ENCODE results near the gene TGFBR3L.

Gene TGFBR3L

DNA sequence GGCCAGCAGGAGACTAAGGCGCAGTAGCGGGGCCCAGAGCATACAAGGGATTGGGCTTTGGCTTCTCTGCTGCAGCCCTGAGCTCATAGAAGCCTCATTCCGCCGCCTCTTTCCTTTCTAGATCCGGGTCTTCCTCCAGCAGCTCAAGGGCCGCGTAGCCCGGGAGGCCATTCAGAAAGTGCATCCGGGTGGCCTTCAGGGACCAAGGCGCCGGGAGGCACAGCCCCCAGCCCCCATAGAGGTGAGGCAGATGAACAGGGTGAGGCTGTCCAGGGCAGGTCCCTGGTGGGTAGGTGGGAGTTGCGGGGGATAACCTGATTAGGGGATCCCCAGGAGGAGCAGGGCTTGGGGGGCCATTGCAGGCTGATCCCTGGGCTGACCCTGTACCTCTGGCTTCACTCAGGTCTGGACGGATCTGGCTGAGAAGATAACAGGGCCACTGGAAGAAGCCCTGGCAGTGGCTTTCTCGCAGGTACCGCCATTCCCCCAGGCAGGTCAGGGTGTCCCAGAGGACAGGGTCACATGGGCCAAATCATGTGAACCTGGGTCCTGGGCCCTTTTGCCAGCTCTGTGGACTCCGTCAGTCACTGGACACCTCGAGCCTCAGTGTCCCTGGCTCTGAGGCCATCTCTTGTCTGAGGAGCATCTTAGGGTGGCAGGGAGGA, 6.8 kb downstream of the TGFBR3L start:
- Histone ChIP-seq H3K4me3 (ENCODE audit: low read depth in 1 of 5, low read length in 5 of 5) (peak overlapping the region; percentile 71 to 94 (median 83)), H3K4me1 (ENCODE audit: control insufficient read depth in 5 of 5, insufficient read depth in 5 of 5, low read length in 5 of 5) (peaks cover 11 to 57% (median 44%) of the 10 kb centered on the region in 5 donors), H3K27me3 (ENCODE audit: control insufficient read depth in 5 of 5, insufficient read depth in 4 of 5, low read length in 5 of 5) (peaks cover 8 to 22% (median 15%) of the 10 kb centered on the region in 5 donors), H3K36me3 (ENCODE audit: control insufficient read depth in 5 of 5, insufficient read depth in 5 of 5, low read length in 5 of 5) (peaks cover 0 to 15% (median 12%) of the 10 kb centered on the region in 5 donors), H3K9me3 (ENCODE audit: control insufficient read depth in 5 of 5, low read length in 5 of 5) (no peaks in the 10 kb centered on the region), H3K9ac (ENCODE audit: low read length in 5 of 5) (peak overlapping the region; percentile 33 to 83 (median 70)), H3K27ac (ENCODE audit: low read depth, low read length) (peak overlapping the region; percentile 60)

DNA sequence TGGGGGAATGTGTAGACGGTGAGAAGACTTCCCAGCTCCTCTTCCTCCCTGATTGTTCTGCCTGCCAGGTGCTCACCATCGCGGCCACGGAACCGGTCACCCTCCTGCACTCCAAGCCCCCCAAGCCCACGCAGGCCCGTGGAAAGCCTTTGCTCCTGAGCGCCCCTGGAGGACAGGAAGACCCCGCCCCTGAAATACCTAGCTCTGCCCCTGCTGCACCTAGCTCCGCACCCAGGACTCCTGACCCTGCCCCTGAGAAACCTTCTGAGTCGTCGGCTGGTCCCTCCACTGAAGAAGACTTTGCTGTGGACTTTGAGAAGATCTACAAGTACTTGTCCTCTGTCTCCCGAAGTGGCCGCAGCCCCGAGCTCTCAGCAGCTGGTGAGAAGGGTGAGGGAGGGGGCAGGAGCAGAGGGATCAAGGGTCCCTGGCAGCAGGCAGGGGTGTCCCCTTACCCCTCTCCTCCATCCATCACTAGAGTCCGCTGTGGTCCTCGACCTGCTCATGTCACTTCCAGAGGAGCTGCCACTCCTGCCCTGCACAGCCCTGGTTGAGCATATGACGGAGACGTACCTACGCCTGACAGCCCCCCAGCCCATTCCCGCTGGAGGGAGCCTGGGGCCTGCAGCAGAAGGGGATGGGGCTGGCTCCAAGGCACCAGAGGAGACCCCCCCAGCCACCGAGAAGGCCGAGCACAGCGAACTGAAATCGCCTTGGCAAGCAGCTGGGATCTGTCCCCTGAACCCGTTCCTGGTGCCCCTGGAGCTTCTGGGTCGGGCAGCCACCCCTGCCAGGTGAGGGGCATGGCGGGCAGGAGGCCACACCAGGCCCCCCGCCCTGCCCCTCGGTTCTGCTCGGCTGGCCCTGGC, 7.6 kb downstream of the TGFBR3L start:
- peaks cover 0 to 19% (median 12%) of the 10 kb centered on the region in 5 donors for H3K36me3 ChIP-seq (ENCODE audit: control insufficient read depth in 5 of 5, insufficient read depth in 5 of 5, low read length in 5 of 5)
- peaks cover 11 to 59% (median 45%) of the 10 kb centered on the region in 5 donors for H3K4me1 ChIP-seq (ENCODE audit: control insufficient read depth in 5 of 5, insufficient read depth in 5 of 5, low read length in 5 of 5)
- peak overlapping the region in 2 of 5 donors; percentile 79 to 83 for H3K9ac ChIP-seq (ENCODE audit: low read length in 5 of 5)
- no peaks in the 10 kb centered on the region for H3K9me3 ChIP-seq (ENCODE audit: control insufficient read depth in 5 of 5, low read length in 5 of 5)
- H3K4me3 ChIP-seq (ENCODE audit: low read depth in 1 of 5, low read length in 5 of 5): peak overlapping the region in 4 of 5 donors; percentile 71 to 94 (median 81)
- no peak overlapping the region for H3K27ac ChIP-seq (ENCODE audit: low read depth, low read length)
- peaks cover 4 to 18% (median 12%) of the 10 kb centered on the region in 5 donors for H3K27me3 ChIP-seq (ENCODE audit: control insufficient read depth in 5 of 5, insufficient read depth in 4 of 5, low read length in 5 of 5)

DNA sequence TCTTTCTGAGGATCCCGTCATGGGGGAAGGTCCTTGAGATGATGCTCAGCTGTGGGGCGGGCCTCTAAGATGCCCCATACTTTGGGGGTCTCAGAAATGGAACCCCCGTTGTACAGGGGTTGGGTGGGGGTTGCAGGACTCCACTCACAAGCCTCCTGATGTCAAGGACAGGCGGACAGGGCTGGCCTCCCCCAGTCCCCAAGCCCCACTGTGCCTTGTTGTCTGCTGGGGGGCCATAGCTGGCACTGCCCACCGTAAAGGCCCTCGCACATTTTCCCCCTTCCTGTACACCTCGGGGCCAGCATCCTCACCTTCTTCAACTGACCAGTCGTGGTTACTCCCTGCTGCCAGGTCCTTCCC, 8.2 kb downstream of the TGFBR3L start:
- Histone ChIP-seq H3K36me3 (ENCODE audit: control insufficient read depth in 5 of 5, insufficient read depth in 5 of 5, low read length in 5 of 5) (peaks cover 0 to 19% (median 12%) of the 10 kb centered on the region in 5 donors), H3K4me3 (ENCODE audit: low read depth in 1 of 5, low read length in 5 of 5) (no peak overlapping the region), H3K4me1 (ENCODE audit: control insufficient read depth in 5 of 5, insufficient read depth in 5 of 5, low read length in 5 of 5) (peaks cover 11 to 59% (median 45%) of the 10 kb centered on the region in 5 donors), H3K9me3 (ENCODE audit: control insufficient read depth in 5 of 5, low read length in 5 of 5) (no peaks in the 10 kb centered on the region), H3K27me3 (ENCODE audit: control insufficient read depth in 5 of 5, insufficient read depth in 4 of 5, low read length in 5 of 5) (peaks cover 0 to 12% (median 9%) of the 10 kb centered on the region in 5 donors), H3K9ac (ENCODE audit: low read length in 5 of 5) (no peak overlapping the region), H3K27ac (ENCODE audit: low read depth, low read length) (no peak overlapping the region)

DNA sequence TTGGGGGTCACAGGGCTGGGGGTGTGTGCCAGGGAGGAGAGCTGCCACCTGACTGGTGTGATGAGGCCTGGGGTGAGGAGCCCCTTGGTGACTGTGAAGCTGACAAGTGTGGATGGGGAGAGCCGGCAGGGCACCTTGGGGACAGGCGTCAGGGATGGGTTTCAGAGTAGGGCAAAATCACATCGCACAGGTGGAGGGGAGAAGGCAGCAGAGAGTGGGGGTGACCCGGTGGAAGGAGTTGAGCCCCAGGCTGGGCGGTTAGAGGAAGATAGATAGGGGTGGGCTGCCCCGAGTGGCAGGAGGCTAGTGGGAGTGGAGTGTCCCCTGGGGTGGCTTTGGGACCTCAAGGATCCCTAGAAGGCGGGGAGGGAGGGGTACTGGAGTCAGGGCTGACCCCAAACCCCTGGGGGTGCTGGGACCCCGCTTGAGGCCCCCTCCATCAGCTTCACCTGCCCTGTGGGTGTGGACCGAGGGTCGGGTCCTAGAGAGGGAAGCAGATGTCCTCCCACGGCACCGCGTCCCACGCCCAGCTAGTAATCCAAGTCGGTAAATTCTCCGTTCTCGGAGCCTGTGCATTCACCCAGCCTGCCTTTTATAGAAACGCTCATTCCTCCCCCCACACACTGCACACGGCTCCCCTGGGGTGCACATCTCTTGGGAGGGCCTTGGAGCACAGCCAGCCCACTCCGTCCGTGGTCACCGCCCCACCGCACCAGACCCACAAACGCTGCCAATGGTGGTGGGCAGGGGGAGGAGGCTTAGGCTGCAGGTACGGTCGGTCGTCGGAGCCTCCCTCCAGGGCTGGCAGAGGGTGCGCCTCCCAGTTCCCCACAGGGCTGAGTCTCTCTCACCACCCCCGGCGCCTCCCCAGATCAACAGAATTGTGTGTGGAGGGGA, 8.9 kb downstream of the TGFBR3L start:
- Histone ChIP-seq H3K36me3 (ENCODE audit: control insufficient read depth in 5 of 5, insufficient read depth in 5 of 5, low read length in 5 of 5) (peaks cover 0 to 19% (median 12%) of the 10 kb centered on the region in 5 donors), H3K4me3 (ENCODE audit: low read depth in 1 of 5, low read length in 5 of 5) (no peak overlapping the region), H3K4me1 (ENCODE audit: control insufficient read depth in 5 of 5, insufficient read depth in 5 of 5, low read length in 5 of 5) (peaks cover 11 to 64% (median 50%) of the 10 kb centered on the region in 5 donors), H3K27ac (ENCODE audit: low read depth, low read length) (no peak overlapping the region), H3K9ac (ENCODE audit: low read length in 5 of 5) (no peak overlapping the region), H3K9me3 (ENCODE audit: control insufficient read depth in 5 of 5, low read length in 5 of 5) (no peaks in the 10 kb centered on the region), H3K27me3 (ENCODE audit: control insufficient read depth in 5 of 5, insufficient read depth in 4 of 5, low read length in 5 of 5) (peaks cover 0 to 6% (median 6%) of the 10 kb centered on the region in 5 donors)

DNA sequence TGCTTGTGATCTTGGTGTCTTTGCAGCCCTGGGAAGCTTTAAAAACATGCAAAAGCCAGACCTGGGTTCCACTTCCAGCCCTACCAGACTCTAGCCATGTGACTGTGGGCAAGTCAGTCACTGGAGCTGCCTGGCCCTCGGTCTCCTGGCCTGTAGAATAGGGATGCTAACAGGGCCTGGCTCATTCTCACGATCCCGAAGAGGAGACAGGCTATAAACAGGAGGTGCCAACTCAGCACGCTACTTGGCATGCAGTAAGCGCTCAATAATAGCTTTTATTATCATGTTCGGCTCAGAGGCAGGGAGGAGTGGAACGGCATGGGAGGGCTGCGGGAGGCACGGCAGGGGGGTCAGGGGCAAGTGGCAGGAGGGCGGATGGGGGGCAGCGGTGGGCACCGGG, 9.6 kb downstream of the TGFBR3L start:
- Histone ChIP-seq H3K4me1 (ENCODE audit: control insufficient read depth in 5 of 5, insufficient read depth in 5 of 5, low read length in 5 of 5) (peaks cover 14 to 67% (median 53%) of the 10 kb centered on the region in 5 donors), H3K9me3 (ENCODE audit: control insufficient read depth in 5 of 5, low read length in 5 of 5) (no peaks in the 10 kb centered on the region), H3K9ac (ENCODE audit: low read length in 5 of 5) (no peak overlapping the region), H3K27me3 (ENCODE audit: control insufficient read depth in 5 of 5, insufficient read depth in 4 of 5, low read length in 5 of 5) (no peaks in the 10 kb centered on the region), H3K36me3 (ENCODE audit: control insufficient read depth in 5 of 5, insufficient read depth in 5 of 5, low read length in 5 of 5) (peaks cover 0 to 19% (median 12%) of the 10 kb centered on the region in 5 donors), H3K27ac (ENCODE audit: low read depth, low read length) (no peak overlapping the region), H3K4me3 (ENCODE audit: low read depth in 1 of 5, low read length in 5 of 5) (no peak overlapping the region)

DNA sequence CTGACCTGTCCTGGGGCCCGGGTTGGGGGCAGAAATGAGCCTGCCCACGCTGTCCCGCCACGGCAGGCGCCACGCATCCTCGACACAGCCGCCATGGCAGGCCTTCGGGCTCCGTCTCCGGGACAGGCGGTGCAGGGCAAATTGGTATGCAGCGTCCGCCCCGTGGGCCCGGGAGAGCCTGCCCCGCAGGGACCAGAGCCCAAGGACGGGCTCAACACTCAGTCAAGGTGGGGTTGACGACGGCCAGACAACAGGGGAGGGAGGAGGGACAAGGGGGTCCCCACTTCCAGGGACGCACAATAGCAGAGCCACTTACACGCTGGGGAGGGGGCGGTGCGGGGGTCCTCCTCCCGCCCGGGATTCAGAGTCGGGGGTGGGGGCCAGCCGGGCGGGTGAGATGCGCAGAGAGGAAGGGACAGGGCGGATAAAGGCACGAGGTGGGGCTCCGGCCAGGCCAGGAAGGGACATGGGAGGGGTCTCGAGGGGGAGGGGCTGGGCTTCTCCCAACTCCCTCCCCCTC, 10.1 kb downstream of the TGFBR3L start:
- Histone ChIP-seq H3K4me3 (ENCODE audit: low read depth in 1 of 5, low read length in 5 of 5) (peak overlapping the region in 1 of 5 donors; percentile 59), H3K36me3 (ENCODE audit: control insufficient read depth in 5 of 5, insufficient read depth in 5 of 5, low read length in 5 of 5) (peaks cover 0 to 19% (median 12%) of the 10 kb centered on the region in 5 donors), H3K9ac (ENCODE audit: low read length in 5 of 5) (no peak overlapping the region), H3K27me3 (ENCODE audit: control insufficient read depth in 5 of 5, insufficient read depth in 4 of 5, low read length in 5 of 5) (no peaks in the 10 kb centered on the region), H3K27ac (ENCODE audit: low read depth, low read length) (no peak overlapping the region), H3K9me3 (ENCODE audit: control insufficient read depth in 5 of 5, low read length in 5 of 5) (no peaks in the 10 kb centered on the region), H3K4me1 (ENCODE audit: control insufficient read depth in 5 of 5, insufficient read depth in 5 of 5, low read length in 5 of 5) (peaks cover 14 to 66% (median 50%) of the 10 kb centered on the region in 5 donors)

DNA sequence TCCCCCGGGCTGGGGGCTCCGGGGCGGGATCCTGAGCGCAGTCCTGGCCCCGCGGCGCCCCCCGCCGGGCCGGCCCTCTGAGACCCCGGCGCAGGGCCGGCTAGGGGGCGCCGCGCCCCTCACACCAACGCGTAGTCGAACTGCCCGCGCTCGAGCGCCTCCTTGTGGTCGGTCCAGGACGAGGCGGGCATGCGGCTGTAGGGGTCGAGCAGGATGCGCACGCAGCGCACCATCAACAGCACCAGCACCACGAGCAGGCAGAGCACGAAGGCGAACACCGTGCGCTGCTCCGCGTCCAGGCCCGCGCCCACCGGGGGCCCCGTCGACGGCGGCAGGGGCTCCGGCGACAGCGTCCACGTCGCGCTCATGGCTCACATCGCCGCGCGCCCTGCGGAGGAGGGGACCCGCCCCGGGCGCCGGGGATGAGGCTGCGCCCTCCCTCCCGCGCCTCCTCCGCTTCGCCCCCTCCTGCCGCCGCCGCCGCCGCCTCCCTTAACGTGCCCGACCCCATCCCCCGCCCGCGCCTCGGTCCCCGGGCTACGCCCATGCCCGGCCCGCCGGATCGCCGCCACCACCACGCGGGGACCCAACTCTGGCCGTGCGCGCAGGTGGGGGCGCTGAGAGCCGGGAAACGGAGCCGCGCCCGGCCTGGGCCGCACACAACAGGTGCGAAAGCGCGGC, 10.7 kb downstream of the TGFBR3L start:
- no peak overlapping the region for H3K27ac ChIP-seq (ENCODE audit: low read depth, low read length)
- H3K9me3 ChIP-seq (ENCODE audit: control insufficient read depth in 5 of 5, low read length in 5 of 5): no peaks in the 10 kb centered on the region
- H3K9ac ChIP-seq (ENCODE audit: low read length in 5 of 5): no peak overlapping the region
- no peaks in the 10 kb centered on the region for H3K27me3 ChIP-seq (ENCODE audit: control insufficient read depth in 5 of 5, insufficient read depth in 4 of 5, low read length in 5 of 5)
- peak overlapping the region in 3 of 5 donors; percentile 28 to 59 (median 42) for H3K4me3 ChIP-seq (ENCODE audit: low read depth in 1 of 5, low read length in 5 of 5)
- peaks cover 14 to 61% (median 46%) of the 10 kb centered on the region in 5 donors for H3K4me1 ChIP-seq (ENCODE audit: control insufficient read depth in 5 of 5, insufficient read depth in 5 of 5, low read length in 5 of 5)
- peaks cover 0 to 19% (median 14%) of the 10 kb centered on the region in 5 donors for H3K36me3 ChIP-seq (ENCODE audit: control insufficient read depth in 5 of 5, insufficient read depth in 5 of 5, low read length in 5 of 5)

DNA sequence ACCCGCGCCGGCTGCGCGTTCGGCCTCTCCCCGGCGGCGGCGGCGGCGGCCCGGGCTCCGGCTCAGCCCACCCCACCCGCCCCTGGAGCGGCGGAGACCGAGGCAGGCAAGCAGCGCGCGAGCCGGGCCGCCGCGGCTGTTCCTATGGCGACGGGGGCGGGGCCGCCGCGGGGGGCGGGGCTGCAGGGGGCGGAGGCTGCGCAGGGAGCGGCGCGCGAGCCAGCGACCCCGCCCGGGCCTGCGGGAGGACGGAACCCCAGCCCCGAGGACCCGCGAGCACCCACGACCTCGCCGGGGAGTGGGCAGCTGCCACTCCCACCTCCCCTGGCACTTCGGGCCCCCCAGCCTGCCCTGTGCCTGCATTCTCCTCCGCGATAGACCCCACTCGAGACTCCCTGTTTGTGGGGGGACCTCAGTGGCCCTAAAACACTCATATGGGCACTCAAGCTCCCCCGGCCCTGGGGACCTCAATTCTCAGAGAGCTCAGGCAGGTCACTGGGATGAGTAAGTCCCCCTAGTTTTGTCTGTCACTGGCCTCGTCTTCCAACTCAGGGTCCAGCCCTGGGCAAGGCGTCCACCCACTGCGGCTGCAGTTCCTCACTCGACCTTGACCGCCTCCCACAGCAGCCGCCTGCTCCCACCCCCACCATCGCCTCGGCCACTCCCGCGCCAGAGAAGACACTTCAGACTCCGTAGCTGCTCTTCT, 11.5 kb downstream of the TGFBR3L start, which contains the start of gene CTXN1:
Gene CTXN1, minus strand, starts transcription at position 115 of the 706 bp plus-strand sequence. CDS start 597 bp downstream, outside the sequence.
- Histone ChIP-seq H3K4me3 (ENCODE audit: low read depth in 1 of 5, low read length in 5 of 5) (peak within 1 kb of the TSS in 4 of 5 donors; percentile 44 to 59 (median 50)), H3K36me3 (ENCODE audit: control insufficient read depth in 5 of 5, insufficient read depth in 5 of 5, low read length in 5 of 5) (peaks cover 0 to 28% (median 23%) of the 10 kb centered on the region in 5 donors), H3K4me1 (ENCODE audit: control insufficient read depth in 5 of 5, insufficient read depth in 5 of 5, low read length in 5 of 5) (peaks cover 11 to 57% (median 43%) of the 10 kb centered on the region in 5 donors), H3K9ac (ENCODE audit: low read length in 5 of 5) (peak within 1 kb of the TSS in 1 of 5 donors; percentile 59), H3K27ac (ENCODE audit: low read depth, low read length) (no peak within 1 kb of the TSS), H3K27me3 (ENCODE audit: control insufficient read depth in 5 of 5, insufficient read depth in 4 of 5, low read length in 5 of 5) (no peaks in the 10 kb centered on the region), H3K9me3 (ENCODE audit: control insufficient read depth in 5 of 5, low read length in 5 of 5) (no peaks in the 10 kb centered on the region)

All from subcutaneous abdominal adipose tissue (tissue), 5 donors.